ENCODE measurements around the gene SNCAIP. TPM values are rescaled to one million over a fixed set of nuclear protein-coding genes. Genes with fewer than 3 reads are reported as not detected.

The SNCAIP gene
- total and polyA plus RNA-seq, 4 donors: 3.6 to 14.7 (median 9.0) TPM

GRCh38 chr5:122468351-122469116 lies 156.5 kb downstream of the SNCAIP start:
- Histone ChIP-seq H3K9me3 (ENCODE audit: control insufficient read depth, low read length) (no peaks in the 10 kb centered on the region), H3K27ac (ENCODE audit: low read depth in 1 of 2, low read length in 2 of 2) (no peak overlapping the region), H3K36me3 (ENCODE audit: control insufficient read depth in 1 of 2, insufficient read depth in 2 of 2, low read length in 1 of 2) (peaks cover 0 to 3% of the 10 kb centered on the region in 2 donors), H3K4me1 (ENCODE audit: control insufficient read depth in 1 of 2, insufficient read depth in 2 of 2, low read length in 2 of 2) (no peaks in the 10 kb centered on the region), H3K4me3 (ENCODE audit: low read length in 2 of 2) (no peak overlapping the region), H3K27me3 (ENCODE audit: control insufficient read depth in 1 of 2, insufficient read depth in 2 of 2, low read length in 1 of 2) (peaks cover 0 to 2% of the 10 kb centered on the region in 2 donors)
- ATAC-seq (ENCODE audit: low FRiP score) (no peak), DNase-seq (no peak)
- WGBS, 2 donors: 95 to 99% methylated on average over 2 of the region's 2 CpGs
- intact Hi-C loops (cut with DNase I): no loop called here

GRCh38 chr5:122469384-122469919 lies 157.4 kb downstream of the SNCAIP start:
- H3K4me3 ChIP-seq (ENCODE audit: low read length in 2 of 2): no peak overlapping the region
- peaks cover 0 to 3% of the 10 kb centered on the region in 2 donors for H3K36me3 ChIP-seq (ENCODE audit: control insufficient read depth in 1 of 2, insufficient read depth in 2 of 2, low read length in 1 of 2)
- 93% methylated on average over 5 of the region's 5 CpGs for WGBS, 2 donors
- intact Hi-C loops (cut with DNase I): no loop called here
- ATAC-seq (ENCODE audit: low FRiP score): no peak
- no peaks in the 10 kb centered on the region for H3K9me3 ChIP-seq (ENCODE audit: control insufficient read depth, low read length)
- DNase-seq: no peak
- H3K27me3 ChIP-seq (ENCODE audit: control insufficient read depth in 1 of 2, insufficient read depth in 2 of 2, low read length in 1 of 2): peaks cover 0 to 2% of the 10 kb centered on the region in 2 donors
- no peaks in the 10 kb centered on the region for H3K4me1 ChIP-seq (ENCODE audit: control insufficient read depth in 1 of 2, insufficient read depth in 2 of 2, low read length in 2 of 2)
- H3K27ac ChIP-seq (ENCODE audit: low read depth in 1 of 2, low read length in 2 of 2): no peak overlapping the region

- H3K9me3 ChIP-seq (ENCODE audit: control insufficient read depth, low read length): no peaks in the 10 kb centered on the region
- no peak overlapping the region for H3K27ac ChIP-seq (ENCODE audit: low read depth in 1 of 2, low read length in 2 of 2)
- H3K27me3 ChIP-seq (ENCODE audit: control insufficient read depth in 1 of 2, insufficient read depth in 2 of 2, low read length in 1 of 2): no peaks in the 10 kb centered on the region
- intact Hi-C loops (cut with DNase I): no loop called here
- H3K4me1 ChIP-seq (ENCODE audit: control insufficient read depth in 1 of 2, insufficient read depth in 2 of 2, low read length in 2 of 2): no peaks in the 10 kb centered on the region
- H3K4me3 ChIP-seq (ENCODE audit: low read length in 2 of 2): no peak overlapping the region
- DNase-seq (no peak), ATAC-seq (ENCODE audit: low FRiP score) (no peak)
- 85 to 88% methylated on average over 2 of the region's 2 CpGs for WGBS, 2 donors
- no peaks in the 10 kb centered on the region for H3K36me3 ChIP-seq (ENCODE audit: control insufficient read depth in 1 of 2, insufficient read depth in 2 of 2, low read length in 1 of 2)
These were observed 158.3 kb downstream of the SNCAIP start for GRCh38 chr5:122470365-122470764.

GRCh38 chr5:122471031-122471751 lies 159.2 kb downstream of the SNCAIP start:
- Histone ChIP-seq H3K36me3 (ENCODE audit: control insufficient read depth in 1 of 2, insufficient read depth in 2 of 2, low read length in 1 of 2) (no peaks in the 10 kb centered on the region), H3K9me3 (ENCODE audit: control insufficient read depth, low read length) (no peaks in the 10 kb centered on the region), H3K4me1 (ENCODE audit: control insufficient read depth in 1 of 2, insufficient read depth in 2 of 2, low read length in 2 of 2) (no peaks in the 10 kb centered on the region), H3K27me3 (ENCODE audit: control insufficient read depth in 1 of 2, insufficient read depth in 2 of 2, low read length in 1 of 2) (no peaks in the 10 kb centered on the region), H3K27ac (ENCODE audit: low read depth in 1 of 2, low read length in 2 of 2) (no peak overlapping the region), H3K4me3 (ENCODE audit: low read length in 2 of 2) (no peak overlapping the region)
- DNase-seq: no peak
- intact Hi-C loops (cut with DNase I): no loop called here
- WGBS, 2 donors: 73 to 75% methylated on average over 9 of the region's 9 CpGs
- no peak for ATAC-seq (ENCODE audit: low FRiP score)

GRCh38 chr5:122471752-122472061 lies 159.7 kb downstream of the SNCAIP start:
- intact Hi-C loops (cut with DNase I): no loop called here
- H3K27ac ChIP-seq (ENCODE audit: low read depth in 1 of 2, low read length in 2 of 2): no peak overlapping the region
- no peaks in the 10 kb centered on the region for H3K9me3 ChIP-seq (ENCODE audit: control insufficient read depth, low read length)
- no peaks in the 10 kb centered on the region for H3K27me3 ChIP-seq (ENCODE audit: control insufficient read depth in 1 of 2, insufficient read depth in 2 of 2, low read length in 1 of 2)
- ATAC-seq (ENCODE audit: low FRiP score) (no peak), DNase-seq (no peak)
- no peaks in the 10 kb centered on the region for H3K36me3 ChIP-seq (ENCODE audit: control insufficient read depth in 1 of 2, insufficient read depth in 2 of 2, low read length in 1 of 2)
- H3K4me3 ChIP-seq (ENCODE audit: low read length in 2 of 2): no peak overlapping the region
- H3K4me1 ChIP-seq (ENCODE audit: control insufficient read depth in 1 of 2, insufficient read depth in 2 of 2, low read length in 2 of 2): no peaks in the 10 kb centered on the region
- 96 to 97% methylated on average over 5 of the region's 5 CpGs for WGBS, 2 donors

GRCh38 chr5:122473138-122473843 lies 161.3 kb downstream of the SNCAIP start:
- Histone ChIP-seq H3K27ac (ENCODE audit: low read depth in 1 of 2, low read length in 2 of 2) (no peak overlapping the region), H3K4me1 (ENCODE audit: control insufficient read depth in 1 of 2, insufficient read depth in 2 of 2, low read length in 2 of 2) (no peaks in the 10 kb centered on the region), H3K27me3 (ENCODE audit: control insufficient read depth in 1 of 2, insufficient read depth in 2 of 2, low read length in 1 of 2) (no peaks in the 10 kb centered on the region), H3K9me3 (ENCODE audit: control insufficient read depth, low read length) (no peaks in the 10 kb centered on the region), H3K4me3 (ENCODE audit: low read length in 2 of 2) (no peak overlapping the region), H3K36me3 (ENCODE audit: control insufficient read depth in 1 of 2, insufficient read depth in 2 of 2, low read length in 1 of 2) (no peaks in the 10 kb centered on the region)
- ATAC-seq (ENCODE audit: low FRiP score) (no peak), DNase-seq (no peak)
- intact Hi-C loops (cut with DNase I): no loop called here
- WGBS, 2 donors: 93 to 95% methylated on average over 5 of the region's 5 CpGs

GRCh38 chr5:122473941-122474340 lies 161.9 kb downstream of the SNCAIP start:
- intact Hi-C loops (cut with DNase I): no loop called here
- Histone ChIP-seq H3K36me3 (ENCODE audit: control insufficient read depth in 1 of 2, insufficient read depth in 2 of 2, low read length in 1 of 2) (no peaks in the 10 kb centered on the region), H3K27ac (ENCODE audit: low read depth in 1 of 2, low read length in 2 of 2) (no peak overlapping the region), H3K4me1 (ENCODE audit: control insufficient read depth in 1 of 2, insufficient read depth in 2 of 2, low read length in 2 of 2) (no peaks in the 10 kb centered on the region), H3K9me3 (ENCODE audit: control insufficient read depth, low read length) (no peaks in the 10 kb centered on the region), H3K27me3 (ENCODE audit: control insufficient read depth in 1 of 2, insufficient read depth in 2 of 2, low read length in 1 of 2) (no peaks in the 10 kb centered on the region), H3K4me3 (ENCODE audit: low read length in 2 of 2) (no peak overlapping the region)
- ATAC-seq (ENCODE audit: low FRiP score) (no peak), DNase-seq (no peak)
- WGBS, 2 donors: 77 to 85% methylated on average over 1 to 4 of the region's 4 CpGs

- no peak overlapping the region for H3K4me3 ChIP-seq (ENCODE audit: low read length in 2 of 2)
- H3K27me3 ChIP-seq (ENCODE audit: control insufficient read depth in 1 of 2, insufficient read depth in 2 of 2, low read length in 1 of 2): no peaks in the 10 kb centered on the region
- H3K4me1 ChIP-seq (ENCODE audit: control insufficient read depth in 1 of 2, insufficient read depth in 2 of 2, low read length in 2 of 2): no peaks in the 10 kb centered on the region
- H3K36me3 ChIP-seq (ENCODE audit: control insufficient read depth in 1 of 2, insufficient read depth in 2 of 2, low read length in 1 of 2): no peaks in the 10 kb centered on the region
- DNase-seq (no peak), ATAC-seq (ENCODE audit: low FRiP score) (no peak)
- H3K27ac ChIP-seq (ENCODE audit: low read depth in 1 of 2, low read length in 2 of 2): no peak overlapping the region
- no peaks in the 10 kb centered on the region for H3K9me3 ChIP-seq (ENCODE audit: control insufficient read depth, low read length)
- 93 to 100% methylated on average over 2 of the region's 3 CpGs for WGBS, 2 donors
- intact Hi-C loops (cut with DNase I): no loop called here
These were observed 166.9 kb downstream of the SNCAIP start for GRCh38 chr5:122478741-122479442.

All from aorta (tissue), 5 donors.